Measurements from ENCODE around the gene SPTBN4. TPM values are rescaled to one million over a fixed set of nuclear protein-coding genes. Genes with fewer than 3 reads are reported as not detected.

SPTBN4 gene
- total and polyA plus RNA-seq, 2 donors (not counting 1 experiment from before 2014, with no cell fraction given) = 0.03 to 0.67 TPM

DNA sequence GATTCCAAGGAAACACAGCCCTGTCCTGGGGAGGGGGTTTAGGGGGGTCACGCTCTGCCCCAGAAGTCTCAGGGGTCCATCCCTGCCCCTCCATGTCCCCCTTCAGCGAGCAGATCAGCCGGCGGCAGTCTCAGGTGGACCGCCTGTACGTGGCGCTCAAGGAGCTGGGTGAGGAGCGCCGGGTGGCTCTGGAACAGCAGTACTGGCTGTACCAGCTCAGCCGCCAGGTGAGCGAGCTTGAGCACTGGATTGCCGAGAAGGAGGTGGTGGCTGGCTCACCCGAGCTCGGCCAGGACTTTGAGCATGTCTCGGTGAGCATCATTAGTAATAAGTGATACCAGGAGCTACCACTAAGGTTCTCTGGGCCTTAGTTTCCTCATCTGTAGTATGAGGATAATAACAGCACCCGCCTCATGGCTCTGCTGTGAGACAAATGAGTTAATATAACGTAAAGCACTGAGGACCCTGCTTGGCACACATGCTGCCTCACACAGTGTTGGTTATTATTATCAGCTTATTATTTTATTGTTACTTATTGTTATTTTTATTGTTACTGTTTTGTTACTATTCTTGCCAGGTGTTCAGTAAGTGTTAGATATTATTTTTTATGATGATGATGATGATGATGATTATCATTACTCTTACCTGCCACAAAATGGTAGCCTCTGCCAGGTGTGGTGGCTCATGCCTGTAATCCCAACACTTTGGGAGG is 89.3 kb downstream of the SPTBN4 start:
- intact Hi-C loops (cut with micrococcal nuclease) = no loop called here
- Histone ChIP-seq H2AFZ (ENCODE audit: insufficient read depth, low read depth, low read length, poor library complexity, severe bottlenecking) (no peak overlapping the region), H3K79me2 (ENCODE audit: control insufficient read depth, insufficient read depth, low read length) (no peaks in the 10 kb centered on the region), H3K4me1 (ENCODE audit: control insufficient read depth in 2 of 2, insufficient read depth in 2 of 2, low read length in 2 of 2) (no peaks in the 10 kb centered on the region), H3K27me3 (replicated peaks in 1 of 4; ENCODE audit: control extremely low read depth in 1 of 4, control insufficient read depth in 3 of 4, insufficient read depth in 4 of 4, low read length in 3 of 4) (peaks cover 0 to 45% (median 12%) of the 10 kb centered on the region in 4 experiments), H3K27ac (ENCODE audit: low read length in 2 of 2) (no peak overlapping the region), H4K20me1 (ENCODE audit: control insufficient read depth, insufficient read depth, low read length, poor library complexity, severe bottlenecking) (no peaks in the 10 kb centered on the region), H3K9me3 (ENCODE audit: control extremely low read depth in 1 of 3, control insufficient read depth in 2 of 3, insufficient read depth in 1 of 3, low read length in 2 of 3) (peaks cover 0 to 5% (median 0%) of the 10 kb centered on the region in 3 donors), H3K36me3 (replicated peaks in 1 of 2; ENCODE audit: control extremely low read depth in 1 of 2, control insufficient read depth in 1 of 2, extremely low read depth in 1 of 2, insufficient read depth in 2 of 2, low read length in 1 of 2) (no peaks in the 10 kb centered on the region), H3K4me3 (ENCODE audit: control extremely low read depth in 1 of 5, extremely low read depth in 1 of 5, insufficient read depth in 1 of 5, low read depth in 2 of 5, low read length in 4 of 5) (no peak overlapping the region), H3K4me2 (replicated peaks; ENCODE audit: low read depth, low read length, poor library complexity, severe bottlenecking) (no peak overlapping the region), H3K9ac (ENCODE audit: low read length) (no peak overlapping the region)
- no peaks in the 10 kb centered on the region for H3K9me3 Mint-ChIP-seq (ENCODE audit: insufficient read depth)
- H3K27ac Mint-ChIP-seq = no peak overlapping the region
- DNase-seq (no peak), ATAC-seq (ENCODE audit: low read depth) (no peak)
- CTCF ChIA-PET = interaction anchor here (0.6 to 2.1 kb wide), 5 partner anchors 10 to 251 kb away, joined by 3 to 4 read pairs (median 3); no protein-coding TSS in a partner anchor
- TF ChIP-seq, protein P1, sequence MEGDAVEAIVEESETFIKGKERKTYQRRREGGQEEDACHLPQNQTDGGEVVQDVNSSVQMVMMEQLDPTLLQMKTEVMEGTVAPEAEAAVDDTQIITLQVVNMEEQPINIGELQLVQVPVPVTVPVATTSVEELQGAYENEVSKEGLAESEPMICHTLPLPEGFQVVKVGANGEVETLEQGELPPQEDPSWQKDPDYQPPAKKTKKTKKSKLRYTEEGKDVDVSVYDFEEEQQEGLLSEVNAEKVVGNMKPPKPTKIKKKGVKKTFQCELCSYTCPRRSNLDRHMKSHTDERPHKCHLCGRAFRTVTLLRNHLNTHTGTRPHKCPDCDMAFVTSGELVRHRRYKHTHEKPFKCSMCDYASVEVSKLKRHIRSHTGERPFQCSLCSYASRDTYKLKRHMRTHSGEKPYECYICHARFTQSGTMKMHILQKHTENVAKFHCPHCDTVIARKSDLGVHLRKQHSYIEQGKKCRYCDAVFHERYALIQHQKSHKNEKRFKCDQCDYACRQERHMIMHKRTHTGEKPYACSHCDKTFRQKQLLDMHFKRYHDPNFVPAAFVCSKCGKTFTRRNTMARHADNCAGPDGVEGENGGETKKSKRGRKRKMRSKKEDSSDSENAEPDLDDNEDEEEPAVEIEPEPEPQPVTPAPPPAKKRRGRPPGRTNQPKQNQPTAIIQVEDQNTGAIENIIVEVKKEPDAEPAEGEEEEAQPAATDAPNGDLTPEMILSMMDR (IDR thresholded peaks at IDR 0.05) = no peak
- TF ChIP-seq EZH2 (IDR thresholded peaks at IDR 0.05; ENCODE audit: borderline replicate concordance, insufficient read depth, low read depth, low read length, poor library complexity, severe bottlenecking) = no peak
- POLR2A ChIA-PET = no interaction called here
- no peaks in the 10 kb centered on the region for H3K4me1 Mint-ChIP-seq
- no peak overlapping the region for H3K4me3 Mint-ChIP-seq
- WGBS (ENCODE audit: insufficient coverage) = 94% methylated on average over 12 of the region's 17 CpGs
- peaks cover 45% of the 10 kb centered on the region for H3K27me3 Mint-ChIP-seq

DNA sequence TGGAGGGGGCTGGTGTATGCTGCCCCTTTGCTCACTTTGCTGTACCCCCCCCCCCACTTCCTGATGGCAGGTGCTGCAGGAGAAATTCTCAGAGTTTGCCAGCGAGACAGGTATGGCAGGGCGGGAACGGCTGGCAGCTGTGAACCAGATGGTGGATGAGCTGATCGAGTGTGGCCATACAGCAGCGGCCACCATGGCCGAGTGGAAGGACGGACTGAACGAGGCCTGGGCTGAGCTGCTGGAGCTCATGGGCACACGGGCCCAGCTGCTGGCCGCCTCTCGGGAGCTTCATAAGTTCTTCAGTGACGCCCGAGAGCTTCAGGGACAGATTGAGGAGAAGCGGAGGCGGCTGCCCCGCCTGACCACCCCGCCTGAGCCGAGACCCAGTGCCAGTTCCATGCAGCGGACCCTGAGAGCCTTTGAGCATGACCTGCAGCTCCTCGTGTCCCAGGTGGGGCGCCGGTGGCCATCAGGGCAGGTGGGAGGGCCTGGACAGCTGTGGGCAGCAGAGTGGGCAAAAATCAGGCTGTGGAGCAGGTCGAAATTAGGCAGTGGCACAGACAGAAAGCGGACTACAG is 90.2 kb downstream of the SPTBN4 start:
- Histone ChIP-seq H3K4me3 (ENCODE audit: control extremely low read depth in 1 of 5, extremely low read depth in 1 of 5, insufficient read depth in 1 of 5, low read depth in 2 of 5, low read length in 4 of 5) (no peak overlapping the region), H3K79me2 (ENCODE audit: control insufficient read depth, insufficient read depth, low read length) (no peaks in the 10 kb centered on the region), H4K20me1 (ENCODE audit: control insufficient read depth, insufficient read depth, low read length, poor library complexity, severe bottlenecking) (no peaks in the 10 kb centered on the region), H3K27ac (ENCODE audit: low read length in 2 of 2) (no peak overlapping the region), H3K27me3 (replicated peaks in 1 of 4; ENCODE audit: control extremely low read depth in 1 of 4, control insufficient read depth in 3 of 4, insufficient read depth in 4 of 4, low read length in 3 of 4) (peaks cover 0 to 42% (median 12%) of the 10 kb centered on the region in 4 experiments), H3K36me3 (replicated peaks in 1 of 2; ENCODE audit: control extremely low read depth in 1 of 2, control insufficient read depth in 1 of 2, extremely low read depth in 1 of 2, insufficient read depth in 2 of 2, low read length in 1 of 2) (no peaks in the 10 kb centered on the region), H3K9ac (ENCODE audit: low read length) (no peak overlapping the region), H3K4me1 (ENCODE audit: control insufficient read depth in 2 of 2, insufficient read depth in 2 of 2, low read length in 2 of 2) (no peaks in the 10 kb centered on the region), H3K9me3 (ENCODE audit: control extremely low read depth in 1 of 3, control insufficient read depth in 2 of 3, insufficient read depth in 1 of 3, low read length in 2 of 3) (peaks cover 0 to 5% (median 0%) of the 10 kb centered on the region in 3 donors), H2AFZ (ENCODE audit: insufficient read depth, low read depth, low read length, poor library complexity, severe bottlenecking) (no peak overlapping the region), H3K4me2 (replicated peaks; ENCODE audit: low read depth, low read length, poor library complexity, severe bottlenecking) (no peak overlapping the region)
- no peak for ATAC-seq (ENCODE audit: low read depth)
- 89% methylated on average over 24 of the region's 24 CpGs for WGBS (ENCODE audit: insufficient coverage)
- intact Hi-C loops (cut with micrococcal nuclease) = no loop called here
- POLR2A ChIA-PET = no interaction called here
- H3K4me1 Mint-ChIP-seq = no peaks in the 10 kb centered on the region
- peaks cover 47% of the 10 kb centered on the region for H3K27me3 Mint-ChIP-seq
- no peak overlapping the region for H3K27ac Mint-ChIP-seq
- H3K4me3 Mint-ChIP-seq = no peak overlapping the region
- H3K9me3 Mint-ChIP-seq (ENCODE audit: insufficient read depth) = no peaks in the 10 kb centered on the region
- CTCF ChIA-PET = interaction anchor here (0.7 to 2.4 kb wide), 6 partner anchors 11 to 1015 kb away, joined by 3 to 7 read pairs (median 3); no protein-coding TSS in a partner anchor
- TF ChIP-seq EZH2 (IDR thresholded peaks at IDR 0.05; ENCODE audit: borderline replicate concordance, insufficient read depth, low read depth, low read length, poor library complexity, severe bottlenecking) = no peak
- no peak for DNase-seq

Data from B cell (primary cell).